Endothelial cell (in vitro differentiated cells): Measurements from ENCODE around the gene NEURL4. TPM values are rescaled to one million over a fixed set of nuclear protein-coding genes. Genes with fewer than 3 reads are reported as not detected.

Source experiments
- DNase-seq: peaks from one replicate; pipeline ENCODE4 v3.0.0; 2021; ENCODE audit warnings: low spot score
- H3K27ac Mint-ChIP-seq: one replicate; pipeline ENCODE4 v1.8.0; 2021; ENCODE audit warnings: mixed read lengths, inconsistent platforms; ENCODE audit not compliant: unreplicated experiment
- H3K27me3 Mint-ChIP-seq: one replicate; pipeline ENCODE4 v1.8.0; 2021; ENCODE audit warnings: mild to moderate bottlenecking, moderate library complexity, mixed read lengths, inconsistent platforms; ENCODE audit not compliant: unreplicated experiment
- H3K36me3 Mint-ChIP-seq: one replicate; pipeline ENCODE4 v1.8.0; 2021; ENCODE audit warnings: mild to moderate bottlenecking, low read depth, mixed read lengths, inconsistent platforms; ENCODE audit not compliant: unreplicated experiment
- H3K4me1 Mint-ChIP-seq: one replicate; pipeline ENCODE4 v1.8.0; 2021; ENCODE audit warnings: mild to moderate bottlenecking, mixed read lengths, inconsistent platforms; ENCODE audit not compliant: unreplicated experiment
- H3K4me3 Mint-ChIP-seq: one replicate; pipeline ENCODE4 v1.8.0; 2021; ENCODE audit warnings: mild to moderate bottlenecking, mixed read lengths, inconsistent platforms; ENCODE audit not compliant: unreplicated experiment
- H3K9me3 Mint-ChIP-seq: one replicate; pipeline ENCODE4 v1.8.0; 2021; ENCODE audit warnings: mixed read lengths, inconsistent platforms; ENCODE audit not compliant: unreplicated experiment
- total RNA-seq: library from RNA; stranded (reverse); fragmentation: NEBNext Ultra II Directional; extraction: Animal tissue kit (Norgen Biotek cat#: 25700); gene quantifications from one replicate; pipeline ENCODE4 v1.2.1, GENCODE V29; 2021; ENCODE audit not compliant: unreplicated experiment
- TF ChIP-seq, protein P1 (sequence below): fragments of 200-600 bp; sonication (generic); IDR thresholded peaks from one replicate; pipeline ENCODE4 v1.5.0; 2021; ENCODE audit warnings: antibody characterized with exemption; ENCODE audit not compliant: unreplicated experiment

The NEURL4 gene
- total RNA-seq, 1 donor from 2014 or later, result 55.7 TPM

DNA sequence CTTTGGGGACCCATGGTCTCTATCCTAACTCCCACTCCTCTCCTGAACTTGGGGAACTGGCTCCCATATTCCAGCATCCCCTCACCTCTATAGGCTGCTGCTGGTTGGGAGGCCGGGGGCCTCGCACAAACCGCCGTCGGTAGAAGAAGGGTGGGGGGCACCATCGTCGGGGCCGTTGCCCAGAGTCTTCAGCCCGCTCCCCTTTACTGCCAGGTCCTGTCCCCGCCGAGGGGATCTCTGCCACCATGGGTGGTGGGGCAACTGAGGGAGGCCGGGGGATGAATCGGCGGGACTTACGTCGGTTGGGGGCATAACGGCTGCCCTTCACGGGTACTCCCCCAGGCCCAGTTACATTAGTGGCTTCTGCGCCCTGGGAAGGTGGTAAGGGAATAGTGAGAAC, 39.0 kb downstream of the NEURL4 start:
- H3K27me3 Mint-ChIP-seq, result peaks cover 9% of the 10 kb centered on the region
- TF ChIP-seq, protein P1, sequence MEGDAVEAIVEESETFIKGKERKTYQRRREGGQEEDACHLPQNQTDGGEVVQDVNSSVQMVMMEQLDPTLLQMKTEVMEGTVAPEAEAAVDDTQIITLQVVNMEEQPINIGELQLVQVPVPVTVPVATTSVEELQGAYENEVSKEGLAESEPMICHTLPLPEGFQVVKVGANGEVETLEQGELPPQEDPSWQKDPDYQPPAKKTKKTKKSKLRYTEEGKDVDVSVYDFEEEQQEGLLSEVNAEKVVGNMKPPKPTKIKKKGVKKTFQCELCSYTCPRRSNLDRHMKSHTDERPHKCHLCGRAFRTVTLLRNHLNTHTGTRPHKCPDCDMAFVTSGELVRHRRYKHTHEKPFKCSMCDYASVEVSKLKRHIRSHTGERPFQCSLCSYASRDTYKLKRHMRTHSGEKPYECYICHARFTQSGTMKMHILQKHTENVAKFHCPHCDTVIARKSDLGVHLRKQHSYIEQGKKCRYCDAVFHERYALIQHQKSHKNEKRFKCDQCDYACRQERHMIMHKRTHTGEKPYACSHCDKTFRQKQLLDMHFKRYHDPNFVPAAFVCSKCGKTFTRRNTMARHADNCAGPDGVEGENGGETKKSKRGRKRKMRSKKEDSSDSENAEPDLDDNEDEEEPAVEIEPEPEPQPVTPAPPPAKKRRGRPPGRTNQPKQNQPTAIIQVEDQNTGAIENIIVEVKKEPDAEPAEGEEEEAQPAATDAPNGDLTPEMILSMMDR, result no peak
- no peaks in the 10 kb centered on the region for H3K9me3 Mint-ChIP-seq
- peaks cover 8% of the 10 kb centered on the region for H3K4me1 Mint-ChIP-seq
- DNase-seq, result no peak
- no peak overlapping the region for H3K27ac Mint-ChIP-seq
- no peaks in the 10 kb centered on the region for H3K36me3 Mint-ChIP-seq
- H3K4me3 Mint-ChIP-seq, result no peak overlapping the region

DNA sequence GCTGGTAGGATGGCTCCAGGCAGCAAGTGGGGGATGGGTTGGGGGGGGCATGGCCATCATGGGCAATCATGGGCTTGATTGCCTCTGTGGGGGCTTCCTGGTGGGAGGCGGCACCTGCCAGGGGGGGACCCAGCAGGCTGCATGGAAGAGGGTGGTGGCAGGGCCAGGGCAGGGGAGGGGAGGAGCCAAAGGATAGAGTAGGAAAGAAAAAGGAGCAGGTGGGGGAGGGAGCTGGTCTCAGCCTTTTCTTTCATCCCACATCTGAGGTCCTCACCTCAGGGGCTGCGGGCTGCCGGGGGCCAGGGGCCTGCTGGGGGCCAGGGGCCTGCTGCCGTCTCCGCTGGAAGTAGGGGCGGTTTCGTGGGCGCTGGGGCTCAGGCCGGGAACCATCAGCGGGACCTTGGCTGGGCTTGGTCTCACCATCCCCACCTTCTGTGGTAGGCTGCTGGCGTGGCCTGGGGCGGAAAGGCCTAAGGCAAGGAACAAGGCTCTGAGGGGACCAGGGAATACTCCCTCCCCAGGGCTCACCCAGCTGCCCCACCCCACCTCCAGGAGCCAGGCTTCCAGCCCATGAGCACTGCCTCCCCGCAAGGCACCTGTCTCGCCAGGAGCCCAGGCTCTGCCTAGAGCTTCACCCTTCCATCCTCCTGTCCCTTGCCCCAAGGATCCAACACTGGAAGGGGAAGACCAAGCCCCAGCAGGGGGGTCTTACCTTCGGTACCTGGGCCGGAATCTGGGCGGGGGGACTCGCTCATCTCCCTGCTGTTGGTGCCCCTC, 39.7 kb downstream of the NEURL4 start:
- TF ChIP-seq, protein P1, result no peak
- H3K4me1 Mint-ChIP-seq, result peaks cover 8% of the 10 kb centered on the region
- no peaks in the 10 kb centered on the region for H3K36me3 Mint-ChIP-seq
- H3K4me3 Mint-ChIP-seq, result no peak overlapping the region
- H3K27ac Mint-ChIP-seq, result no peak overlapping the region
- H3K27me3 Mint-ChIP-seq, result peaks cover 11% of the 10 kb centered on the region
- no peak for DNase-seq
- H3K9me3 Mint-ChIP-seq, result no peaks in the 10 kb centered on the region

DNA sequence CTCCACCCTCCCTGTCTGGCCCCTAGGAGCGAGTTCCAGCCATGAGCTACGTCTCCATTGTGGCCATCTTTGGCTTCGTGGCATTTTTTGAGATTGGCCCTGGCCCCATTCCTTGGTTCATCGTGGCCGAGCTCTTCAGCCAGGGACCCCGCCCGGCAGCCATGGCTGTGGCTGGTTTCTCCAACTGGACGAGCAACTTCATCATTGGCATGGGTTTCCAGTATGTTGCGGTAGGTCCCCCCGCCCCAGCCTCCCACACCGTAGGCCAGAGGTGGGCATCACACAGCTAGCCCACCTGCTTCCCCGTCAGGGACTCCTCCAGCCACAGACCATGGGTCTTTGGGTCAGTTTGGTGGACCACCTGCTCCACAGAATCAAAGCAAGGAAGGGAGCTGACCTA, 43.5 kb downstream of the NEURL4 start:
- DNase-seq, result no peak
- no peak overlapping the region for H3K27ac Mint-ChIP-seq

DNA sequence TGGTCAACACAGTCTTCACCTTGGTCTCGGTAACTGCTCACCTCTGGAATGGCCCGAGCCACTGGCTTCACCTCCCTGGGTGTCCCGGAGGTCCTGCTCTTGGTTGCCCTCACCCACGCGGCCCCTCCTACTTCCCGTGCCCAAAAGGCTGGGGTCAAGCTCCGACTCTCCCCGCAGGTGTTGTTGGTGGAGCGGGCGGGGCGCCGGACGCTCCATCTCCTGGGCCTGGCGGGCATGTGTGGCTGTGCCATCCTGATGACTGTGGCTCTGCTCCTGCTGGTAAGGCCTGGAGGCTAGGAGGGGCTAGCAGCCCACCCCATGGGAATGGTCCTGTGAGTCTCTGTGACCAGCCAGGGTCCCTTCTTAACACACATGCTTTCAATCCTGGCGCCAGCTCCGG, 44.2 kb downstream of the NEURL4 start:
- Mint-ChIP-seq H3K9me3 (no peaks in the 10 kb centered on the region), H3K4me1 (peaks cover 11% of the 10 kb centered on the region), H3K4me3 (no peak overlapping the region), H3K27ac (no peak overlapping the region), H3K36me3 (no peaks in the 10 kb centered on the region), H3K27me3 (peaks cover 14% of the 10 kb centered on the region)
- DNase-seq, result no peak
- TF ChIP-seq, protein P1, result no peak

More for the DNA sequence above, 43.5 kb downstream of the NEURL4 start:
- Mint-ChIP-seq H3K27me3 (peaks cover 9% of the 10 kb centered on the region), H3K4me3 (no peak overlapping the region), H3K4me1 (peaks cover 5% of the 10 kb centered on the region), H3K36me3 (no peaks in the 10 kb centered on the region), H3K9me3 (no peaks in the 10 kb centered on the region)
- TF ChIP-seq, protein P1, result no peak

DNA sequence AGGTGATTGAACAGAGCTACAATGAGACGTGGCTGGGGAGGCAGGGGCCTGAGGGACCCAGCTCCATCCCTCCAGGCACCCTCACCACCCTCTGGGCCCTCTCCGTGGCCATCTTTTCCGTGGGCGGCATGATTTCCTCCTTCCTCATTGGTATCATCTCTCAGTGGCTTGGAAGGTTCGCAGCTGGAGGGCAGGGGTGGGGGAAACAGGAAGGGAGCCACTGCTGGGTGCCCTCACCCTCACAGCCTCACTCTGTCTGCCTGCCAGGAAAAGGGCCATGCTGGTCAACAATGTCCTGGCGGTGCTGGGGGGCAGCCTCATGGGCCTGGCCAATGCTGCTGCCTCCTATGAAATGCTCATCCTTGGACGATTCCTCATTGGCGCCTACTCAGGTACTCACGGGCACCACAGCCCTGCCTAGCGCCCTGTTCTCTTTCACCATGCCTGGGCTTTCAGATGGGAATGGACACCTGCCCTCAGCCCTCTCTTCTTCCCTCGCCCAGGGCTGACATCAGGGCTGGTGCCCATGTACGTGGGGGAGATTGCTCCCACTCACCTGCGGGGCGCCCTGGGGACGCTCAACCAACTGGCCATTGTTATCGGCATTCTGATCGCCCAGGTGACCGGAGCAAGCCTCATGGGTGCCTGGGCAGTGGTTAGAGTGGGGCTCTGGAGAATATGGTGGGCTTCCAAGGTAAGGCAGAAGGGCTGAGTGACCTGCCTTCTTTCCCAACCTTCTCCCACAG, 45.5 kb downstream of the NEURL4 start:
- H3K27me3 Mint-ChIP-seq, result peaks cover 14% of the 10 kb centered on the region
- no peak for DNase-seq
- H3K4me3 Mint-ChIP-seq, result peak overlapping the region; percentile 37
- no peaks in the 10 kb centered on the region for H3K36me3 Mint-ChIP-seq
- TF ChIP-seq, protein P1, result no peak
- peaks cover 15% of the 10 kb centered on the region for H3K4me1 Mint-ChIP-seq
- H3K9me3 Mint-ChIP-seq, result no peaks in the 10 kb centered on the region
- no peak overlapping the region for H3K27ac Mint-ChIP-seq
